Neuronal stem cell (in vitro differentiated cells): Measurements from ENCODE around the gene MMP25.

Experiments used
- DNase-seq: peaks from one replicate; pipeline ENCODE4 v3.0.0-alpha.2; 2013; ENCODE audit warnings: low spot score
- H2AFZ ChIP-seq: one replicate; pipeline ENCODE4 v1.6.1; 2013; ENCODE audit warnings: mild to moderate bottlenecking, low read length, inconsistent platforms
- H2AK5ac ChIP-seq: 2 replicates; pipeline ENCODE4 v1.6.1; 2013; ENCODE audit warnings: low read depth, mild to moderate bottlenecking, inconsistent platforms, low read length, moderate library complexity, mixed read lengths
- H2BK120ac ChIP-seq: 2 replicates; pipeline ENCODE4 v1.6.1; 2013; ENCODE audit warnings: low read depth, mild to moderate bottlenecking, inconsistent platforms, low read length, moderate library complexity, mixed read lengths
- H2BK12ac ChIP-seq: one replicate; pipeline ENCODE4 v1.6.1; 2013; ENCODE audit warnings: low read length, inconsistent platforms
- H2BK15ac ChIP-seq: 2 replicates; pipeline ENCODE4 v1.6.1; 2013; ENCODE audit warnings: mild to moderate bottlenecking, low read length, inconsistent platforms, mixed read lengths
- H2BK5ac ChIP-seq: one replicate; pipeline ENCODE4 v1.6.1; 2013; ENCODE audit warnings: inconsistent platforms, mild to moderate bottlenecking, low read length, moderate library complexity
- H3K14ac ChIP-seq: one replicate; pipeline ENCODE4 v1.6.1; 2013; ENCODE audit warnings: low read length, inconsistent platforms
- H3K18ac ChIP-seq: 2 replicates; pipeline ENCODE4 v1.6.1; 2013; ENCODE audit warnings: low read length, inconsistent platforms
- H3K23ac ChIP-seq: 2 replicates; pipeline ENCODE4 v1.6.1; 2013; ENCODE audit warnings: low read depth, mild to moderate bottlenecking, mixed read lengths, low read length, inconsistent platforms; ENCODE audit not compliant: poor library complexity
- H3K27ac ChIP-seq: replicated peaks from 3 replicates; pipeline ENCODE4 v1.5.1; 2013; ENCODE audit warnings: low read length, inconsistent platforms
- H3K27me3 ChIP-seq, 3 experiments: 2 replicates each; pipeline ENCODE4 v1.6.1; 2013; ENCODE audit warnings: low read length in 3 of 3, mild to moderate bottlenecking in 2 of 3, inconsistent platforms in 1 of 3, low read depth in 1 of 3, mixed read lengths in 1 of 3, moderate library complexity in 1 of 3; ENCODE audit not compliant: control insufficient read depth in 3 of 3, insufficient read depth in 3 of 3
- H3K36me3 ChIP-seq, 2 donors: replicated peaks in 1 of 2; 2 replicates each; pipeline ENCODE4 v1.6.1; 2013; ENCODE audit warnings: low read length in 2 of 2; ENCODE audit not compliant: control insufficient read depth in 2 of 2, insufficient read depth in 2 of 2
- H3K4ac ChIP-seq: 2 replicates; pipeline ENCODE4 v1.6.1; 2013; ENCODE audit warnings: inconsistent platforms, mild to moderate bottlenecking, low read length, moderate library complexity
- H3K4me1 ChIP-seq, 2 donors: 1 replicate in 1 of 2; 2 replicates in 1 of 2; pipeline ENCODE4 v1.6.1; 2013; ENCODE audit warnings: low read length in 2 of 2, low read depth in 1 of 2; ENCODE audit not compliant: control insufficient read depth in 2 of 2, insufficient read depth in 1 of 2
- H3K4me2 ChIP-seq: one replicate; pipeline ENCODE4 v1.6.1; 2013; ENCODE audit warnings: mild to moderate bottlenecking, low read length, inconsistent platforms; ENCODE audit not compliant: insufficient read depth, poor library complexity, severe bottlenecking
- H3K4me3 ChIP-seq, 2 donors: 2 replicates each; pipeline ENCODE4 v1.5.1; 2013; ENCODE audit warnings: low read length in 2 of 2, mild to moderate bottlenecking in 2 of 2, inconsistent platforms in 1 of 2, moderate library complexity in 1 of 2
- H3K79me1 ChIP-seq: one replicate; pipeline ENCODE4 v1.6.1; 2013; ENCODE audit warnings: low read depth, mild to moderate bottlenecking, inconsistent platforms, low read length, moderate library complexity
- H3K9ac ChIP-seq: one replicate; pipeline ENCODE4 v1.6.1; 2013; ENCODE audit warnings: mild to moderate bottlenecking, low read depth, low read length, inconsistent platforms; ENCODE audit not compliant: poor library complexity
- H3K9me3 ChIP-seq, 2 donors: replicated peaks in 1 of 2; 2 replicates each; pipeline versions ENCODE3 to v1.6.1; 2013; ENCODE audit warnings: low read length in 2 of 2, mild to moderate bottlenecking in 2 of 2, inconsistent platforms in 1 of 2, low read depth in 1 of 2, mixed read lengths in 1 of 2, moderate library complexity in 1 of 2; ENCODE audit not compliant: control insufficient read depth in 2 of 2, insufficient read depth in 1 of 2
- H4K8ac ChIP-seq: one replicate; pipeline ENCODE4 v1.6.1; 2013; ENCODE audit warnings: low read depth, mild to moderate bottlenecking, inconsistent platforms, low read length, moderate library complexity
- H4K91ac ChIP-seq: one replicate; pipeline ENCODE4 v1.6.1; 2013; ENCODE audit warnings: low read length, low read depth, mild to moderate bottlenecking, inconsistent platforms; ENCODE audit not compliant: poor library complexity
- WGBS, 2 donors: extraction: QIAGEN DNeasy Blood & Tissue Kit; methylation state at CpG; one replicate each; pipeline ENCODE4 v1.1.7; 2013; ENCODE audit warnings: missing lambda C conversion rate in 2 of 2, mixed read lengths in 1 of 2; ENCODE audit not compliant: insufficient read length in 2 of 2, insufficient replicate concordance in 1 of 2; ENCODE audit errors: extremely low coverage in 2 of 2; 5-methylcytosine and 5-hydroxymethylcytosine counted together

MMP25 gene

DNA sequence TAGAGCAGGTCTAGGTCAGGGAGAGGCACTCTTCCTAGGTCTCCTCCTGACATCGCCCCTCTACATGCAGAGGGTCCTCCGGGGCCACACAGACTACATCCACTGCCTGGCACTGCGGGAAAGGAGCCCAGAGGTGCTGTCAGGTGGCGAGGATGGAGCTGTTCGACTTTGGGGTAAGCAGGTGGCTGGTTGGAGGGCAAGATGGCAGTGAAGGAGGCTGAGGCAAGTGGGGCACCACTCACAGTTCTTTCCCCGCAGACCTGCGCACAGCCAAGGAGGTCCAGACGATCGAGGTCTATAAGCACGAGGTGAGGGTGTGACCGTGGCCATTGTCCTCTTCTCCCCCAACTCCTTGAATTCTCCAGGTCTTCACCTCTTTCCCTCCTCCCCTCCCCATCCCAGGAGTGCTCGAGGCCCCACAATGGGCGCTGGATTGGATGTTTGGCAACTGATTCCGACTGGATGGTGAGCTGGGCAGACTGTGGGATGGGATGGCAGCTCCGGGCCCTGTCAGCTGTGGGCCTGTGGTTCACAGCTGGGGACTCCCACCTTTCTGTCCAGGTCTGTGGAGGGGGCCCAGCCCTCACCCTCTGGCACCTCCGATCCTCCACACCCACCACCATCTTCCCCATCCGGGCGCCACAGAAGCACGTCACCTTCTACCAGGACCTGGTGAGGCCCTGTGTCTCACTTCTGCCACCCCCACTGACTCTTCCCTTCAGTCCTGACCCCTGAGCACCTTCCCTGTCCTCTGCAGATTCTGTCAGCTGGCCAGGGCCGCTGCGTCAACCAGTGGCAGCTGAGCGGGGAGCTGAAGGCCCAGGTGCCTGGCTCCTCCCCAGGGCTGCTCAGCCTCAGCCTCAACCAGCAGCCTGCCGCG lies 19.5 kb upstream of the MMP25 start:
- Histone ChIP-seq H3K4me3 (no peak overlapping the region), H3K4ac (no peak overlapping the region), H4K8ac (no peak overlapping the region), H2BK12ac (no peak overlapping the region), H3K36me3 (peaks cover 9 to 26% of the 10 kb centered on the region in 2 donors), H3K9me3 (no peaks in the 10 kb centered on the region), H3K14ac (no peak overlapping the region), H2AFZ (no peak overlapping the region), H2BK120ac (no peak overlapping the region), H4K91ac (no peak overlapping the region), H3K4me1 (peaks cover 19 to 22% of the 10 kb centered on the region in 2 donors), H2AK5ac (no peak overlapping the region), H2BK5ac (no peak overlapping the region), H3K79me1 (peaks cover 3% of the 10 kb centered on the region), H3K27ac (no peak overlapping the region), H3K9ac (no peak overlapping the region), H3K27me3 (peaks cover 0 to 3% (median 0%) of the 10 kb centered on the region in 3 experiments), H2BK15ac (no peak overlapping the region), H3K4me2 (no peak overlapping the region), H3K23ac (peak overlapping the region; percentile 82), H3K18ac (no peak overlapping the region)
- no peak for DNase-seq
- no CpG with 5 or more reads among the region's 24 CpGs for WGBS, 2 donors

DNA sequence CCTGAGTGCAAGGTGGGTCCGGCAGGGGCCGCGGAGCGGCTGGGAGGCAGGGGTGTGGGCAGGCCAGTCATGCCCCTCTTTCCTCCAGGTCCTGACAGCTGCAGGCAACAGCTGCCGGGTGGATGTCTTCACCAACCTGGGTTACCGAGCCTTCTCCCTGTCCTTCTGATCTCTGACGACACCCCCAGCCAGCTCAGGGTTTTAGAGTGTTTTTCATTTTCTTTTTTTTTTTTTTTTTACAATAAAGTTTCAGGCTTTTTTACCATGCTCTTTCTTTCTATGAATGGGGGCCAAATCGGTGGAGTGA lies 18.9 kb upstream of the MMP25 start:
- no peak for DNase-seq
- Histone ChIP-seq H3K18ac (no peak overlapping the region), H3K9me3 (no peaks in the 10 kb centered on the region), H4K8ac (no peak overlapping the region), H3K9ac (no peak overlapping the region), H3K36me3 (peaks cover 9 to 26% of the 10 kb centered on the region in 2 donors), H2BK120ac (no peak overlapping the region), H2AFZ (no peak overlapping the region), H3K79me1 (peaks cover 3% of the 10 kb centered on the region), H3K4me2 (no peak overlapping the region), H2BK5ac (no peak overlapping the region), H2BK12ac (no peak overlapping the region), H3K4me1 (peaks cover 15 to 18% of the 10 kb centered on the region in 2 donors), H3K27me3 (peaks cover 0 to 4% (median 4%) of the 10 kb centered on the region in 3 experiments), H2AK5ac (no peak overlapping the region), H3K14ac (no peak overlapping the region), H3K4ac (no peak overlapping the region), H2BK15ac (no peak overlapping the region), H3K27ac (no peak overlapping the region), H3K23ac (peak overlapping the region; percentile 82), H3K4me3 (no peak overlapping the region), H4K91ac (no peak overlapping the region)
- WGBS, 2 donors, result no CpG with 5 or more reads among the region's 8 CpGs

DNA sequence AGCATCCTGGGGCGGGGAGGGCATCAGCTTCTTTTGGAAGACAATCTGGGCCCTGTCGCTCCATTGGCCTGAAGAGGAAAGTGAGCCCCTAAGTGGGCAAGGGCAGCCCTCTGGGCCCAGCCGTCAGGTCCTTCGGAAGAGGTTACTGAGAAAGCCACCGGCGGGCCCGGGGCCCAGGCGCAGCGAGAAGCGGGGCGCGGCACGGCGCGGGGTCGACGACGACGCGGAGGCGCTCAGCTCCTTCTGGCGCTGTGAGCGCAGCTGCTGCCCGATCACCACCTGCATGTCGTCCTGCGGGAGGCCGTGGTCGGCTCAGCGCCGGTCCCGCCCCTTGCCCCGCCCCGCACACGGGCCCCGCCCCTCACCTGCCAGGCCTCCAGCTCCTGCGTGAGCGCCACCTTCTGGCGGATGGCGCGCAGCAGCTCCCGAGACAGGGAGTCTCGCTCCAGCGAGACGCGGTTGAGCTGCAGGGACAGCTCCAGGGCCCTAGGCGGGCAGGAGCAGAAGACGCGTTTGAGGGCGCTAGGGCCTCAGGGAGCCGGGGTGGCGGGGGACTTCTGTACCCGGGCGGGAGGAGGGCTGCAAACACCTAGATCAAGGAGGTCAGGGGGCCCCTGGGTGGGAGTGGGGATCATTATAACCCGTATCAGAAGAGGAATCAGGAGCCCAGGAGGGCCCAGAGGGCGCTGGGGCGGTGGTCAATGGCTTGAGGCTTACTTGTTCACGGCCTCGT lies 18.2 kb upstream of the MMP25 start:
- no peak overlapping the region for H3K14ac ChIP-seq
- no peak overlapping the region for H3K27ac ChIP-seq
- peaks cover 0 to 11% (median 5%) of the 10 kb centered on the region in 3 experiments for H3K27me3 ChIP-seq
- H4K8ac ChIP-seq, result peak overlapping the region; percentile 52
- peaks cover 8 to 11% of the 10 kb centered on the region in 2 donors for H3K4me1 ChIP-seq
- H4K91ac ChIP-seq, result no peak overlapping the region
- H2BK15ac ChIP-seq, result peak overlapping the region; percentile 97
- no peak overlapping the region for H2AFZ ChIP-seq
- peaks cover 9 to 26% of the 10 kb centered on the region in 2 donors for H3K36me3 ChIP-seq
- peak overlapping the region; percentile 68 for H3K18ac ChIP-seq
- peak overlapping the region; percentile 94 for H3K23ac ChIP-seq
- H2BK12ac ChIP-seq, result no peak overlapping the region
- no peaks in the 10 kb centered on the region for H3K9me3 ChIP-seq
- H2BK120ac ChIP-seq, result peak overlapping the region; percentile 2
- no peak overlapping the region for H2BK5ac ChIP-seq
- no peak overlapping the region for H3K4ac ChIP-seq
- DNase-seq, result peak; percentile 91
- H3K4me3 ChIP-seq, result peak overlapping the region in 1 of 2 donors; percentile 21
- H3K79me1 ChIP-seq, result peaks cover under 1% of the 10 kb centered on the region
- H3K9ac ChIP-seq, result peak overlapping the region; percentile 72
- peak overlapping the region; percentile 43 for H3K4me2 ChIP-seq
- no CpG with 5 or more reads among the region's 58 CpGs for WGBS, 2 donors
- H2AK5ac ChIP-seq, result peak overlapping the region; percentile 96
